H1 (cell line): ENCODE results near the gene TMEM266. TPM values are rescaled to one million over a fixed set of nuclear protein-coding genes. Genes with fewer than 3 reads are reported as not detected.

Source experiments
- BCL11A ChIP-seq, 2 experiments: IDR thresholded peaks; one replicate each; pipeline ENCODE4 v1.6.1; 2011; ENCODE audit warnings: low read depth in 2 of 2, low read length in 2 of 2, mild to moderate bottlenecking in 2 of 2
- CHD1 ChIP-seq: IDR thresholded peaks from 2 replicates; pipeline ENCODE4 v1.6.1; 2012; ENCODE audit warnings: low read depth, low read length, improper control_type of control experiment
- NANOG ChIP-seq: IDR thresholded peaks from 2 replicates; pipeline ENCODE4 v1.6.1; 2011; ENCODE audit warnings: low read length, low read depth, mild to moderate bottlenecking, inconsistent platforms; ENCODE audit not compliant: insufficient read depth, poor library complexity, severe bottlenecking
- RNF2 ChIP-seq: fragments of 200-900, 300-1000 bp; sonication (generic); IDR thresholded peaks from 2 replicates; pipeline ENCODE4 v1.7.1; 2016; ENCODE audit warnings: borderline replicate concordance, low read depth, mild to moderate bottlenecking, antibody characterized with exemption, low read length; ENCODE audit not compliant: poor library complexity, severe bottlenecking; ENCODE audit errors: missing control alignments
- polyA plus RNA-seq, 7 experiments: library from polyadenylated mRNA; depleted of rRNA in 3 of 7; stranded (reverse) in 5 of 7; unstranded in 2 of 7; fragments of >200 nt in 5 of 7; fragments of 200-250 nt in 2 of 7; gene quantifications; 1 replicate in 5 of 7; 2 replicates in 1 of 7; 4 replicates in 1 of 7; pipeline versions ENCODE4 v1.2.1 to v1.2.3, GENCODE V29; 2011 to 2013; ENCODE audit warnings: missing spikeins in 2 of 7, mixed read lengths in 2 of 7
- total RNA-seq: library from RNA; stranded (reverse); fragmentation: NEBNext Ultra II Directional; extraction: Animal tissue kit (Norgen Biotek cat#: 25700); gene quantifications from 2 replicates; pipeline ENCODE4 v1.2.1, GENCODE V29; 2021

TMEM266 gene
- total and polyA plus RNA-seq, 2 of the 8 experiments (the other 6 are each of a cell fraction or from before 2014, with no cell fraction given): 2.6 TPM

DNA sequence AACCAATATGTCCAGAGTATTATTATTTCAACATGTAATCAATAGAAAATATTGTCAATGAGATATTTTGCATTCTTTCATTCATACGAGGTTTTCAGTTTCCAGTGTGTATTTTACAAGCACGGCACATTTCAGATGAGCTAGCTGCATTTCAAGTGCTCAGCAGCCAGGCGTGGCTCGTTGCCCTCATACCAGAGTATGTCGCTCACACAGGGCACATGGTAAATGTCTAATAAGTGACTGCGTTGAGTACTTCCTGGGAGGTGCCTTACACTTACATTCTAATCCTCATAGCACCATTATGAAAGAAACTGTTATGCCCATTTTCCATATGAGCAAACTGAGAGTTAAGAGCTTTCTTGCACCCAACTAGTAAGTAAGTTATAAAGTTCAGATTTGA lies 47.4 kb downstream of the TMEM266 start (continued):
- no peak for TF ChIP-seq RNF2
- no peak for TF ChIP-seq CHD1
- TF ChIP-seq NANOG: no peak
- no peak for TF ChIP-seq BCL11A (IDR thresholded peaks at IDR 0.05; ENCODE audit: low read depth in 2 of 2, low read length in 2 of 2)
